Gastrocnemius medialis (tissue), 4 donors: ENCODE data around the gene AQP5. TPM values are rescaled to one million over a fixed set of nuclear protein-coding genes. Genes with fewer than 3 reads are reported as not detected.

Source experiments
- ATAC-seq, 2 donors: fragments of 150-250 bp; one replicate each; pipeline ENCODE4 v1.9.1; 2016
- DNase-seq, 2 donors: peaks; one replicate each; pipeline ENCODE4 v3.0.0-alpha.2; 2019
- H3K27ac ChIP-seq, 4 donors: fragments of 200-600 bp; sonication (generic); 1 replicate in 1 of 4; 2 replicates in 3 of 4; pipeline ENCODE4 v1.5.1; 2016 to 2018; ENCODE audit warnings: mild to moderate bottlenecking in 2 of 4, moderate library complexity in 1 of 4
- H3K27me3 ChIP-seq, 3 donors: fragments of 200-600 bp; sonication (generic) in 2 of 3; 1 replicate in 1 of 3; 2 replicates in 2 of 3; pipeline versions ENCODE4 v1.5.1 to v1.6.0; 2016 to 2019; ENCODE audit warnings: mild to moderate bottlenecking in 1 of 3, moderate library complexity in 1 of 3
- H3K36me3 ChIP-seq, 2 donors: fragments of 200-600 bp; sonication (generic) in 1 of 2; one replicate each; pipeline ENCODE4 v1.5.1; 2017 to 2018
- H3K4me1 ChIP-seq, 2 donors: fragments of 200-600 bp; sonication (generic) in 1 of 2; one replicate each; pipeline ENCODE4 v1.5.1; 2016 to 2017; ENCODE audit warnings: mild to moderate bottlenecking in 2 of 2
- H3K4me3 ChIP-seq, 4 donors: fragments of 200-600 bp; sonication (generic) in 3 of 4; 1 replicate in 1 of 4; 2 replicates in 3 of 4; pipeline ENCODE4 v1.5.1; 2016 to 2019; ENCODE audit warnings: mild to moderate bottlenecking in 2 of 4
- H3K9me3 ChIP-seq, 3 donors: fragments of 200-600 bp; sonication (generic) in 2 of 3; 1 replicate in 1 of 3; 2 replicates in 2 of 3; pipeline ENCODE4 v1.5.1; 2016 to 2019
- CTCF ChIP-seq, 5 experiments: fragments of 450-650 bp in 3 of 5; fragments of 200-600 bp in 2 of 5; sonication (generic) in 2 of 5; IDR thresholded peaks in 4 of 5; conservative IDR thresholded peaks in 1 of 5; 1 replicate in 4 of 5; 2 replicates in 1 of 5; pipeline ENCODE4 v1.5.1; 2016 to 2019; ENCODE audit warnings: antibody characterized with exemption in 5 of 5, mild to moderate bottlenecking in 3 of 5, moderate library complexity in 3 of 5
- POLR2A ChIP-seq, 2 donors: fragments of 450-650 bp; IDR thresholded peaks; one replicate each; pipeline ENCODE4 v1.6.1; 2017; ENCODE audit warnings: antibody characterized with exemption in 2 of 2, mild to moderate bottlenecking in 2 of 2, moderate library complexity in 2 of 2
- in situ Hi-C, 4 donors: fragments of 200-750 bp; cut with MboI; loops; one replicate each; pipeline versions ENCODE4 v1.15.0 to v1.8.0; 2017; ENCODE audit warnings: low sequenced_read_pairs in 4 of 4
- intact Hi-C: fragments of 100-400 bp; cut with DNase I; formaldehyde crosslinking; loops from one replicate; pipeline ENCODE4 v1.15.1; 2023; ENCODE audit warnings: low total_unique reads
- total RNA-seq, 4 donors: library from RNA; depleted of rRNA; stranded (reverse); fragments of >200 nt; gene quantifications; one replicate each; pipeline versions ENCODE4 v1.1.0 to v1.2.3, GENCODE V29; 2016

AQP5 gene
- total RNA-seq, 4 donors from 2014 or later: not detected

GRCh38 chr12:50013361-50014147, 51.9 kb downstream of the AQP5 start:
- Histone ChIP-seq H3K36me3 (no peaks in the 10 kb centered on the region), H3K4me3 (no peak overlapping the region), H3K27ac (no peak overlapping the region), H3K4me1 (peaks cover 0 to 3% of the 10 kb centered on the region in 2 donors), H3K27me3 (no peaks in the 10 kb centered on the region), H3K9me3 (no peaks in the 10 kb centered on the region)
- intact Hi-C loops: no loop called here
- in situ Hi-C loops: no loop called here
- TF ChIP-seq POLR2A (IDR thresholded peaks at IDR 0.05) (no peak), CTCF (IDR thresholded peaks at IDR 0.05 in 4 of 5, conservative IDR thresholded peaks at IDR 0.05 in 1 of 5) (no peak)
- no peak for DNase-seq
- ATAC-seq: no peak

DNA sequence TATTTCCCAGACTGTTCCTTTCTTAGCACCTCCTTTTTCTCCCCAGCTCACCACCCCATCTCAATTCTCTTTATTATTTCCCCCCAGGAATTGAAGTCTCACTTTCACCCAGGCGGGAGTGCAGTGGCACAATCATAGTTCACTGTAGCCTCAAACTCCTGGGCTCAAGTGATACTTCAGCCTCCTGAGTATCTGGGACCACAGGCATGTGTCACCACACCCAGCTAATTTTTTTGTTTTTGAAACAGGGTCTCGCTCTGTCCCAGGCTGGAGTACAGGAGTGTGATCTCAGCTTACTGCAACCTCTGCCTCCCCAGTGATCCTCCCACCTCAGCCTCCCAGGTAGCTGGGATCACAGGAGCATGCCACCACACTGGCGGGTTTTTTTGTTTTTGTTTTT, 52.7 kb downstream of the AQP5 start:
- Histone ChIP-seq H3K9me3 (no peaks in the 10 kb centered on the region), H3K27ac (no peak overlapping the region), H3K4me3 (no peak overlapping the region), H3K4me1 (peaks cover 0 to 3% of the 10 kb centered on the region in 2 donors), H3K27me3 (no peaks in the 10 kb centered on the region), H3K36me3 (no peaks in the 10 kb centered on the region)
- TF ChIP-seq POLR2A (IDR thresholded peaks at IDR 0.05) (no peak), CTCF (IDR thresholded peaks at IDR 0.05 in 4 of 5, conservative IDR thresholded peaks at IDR 0.05 in 1 of 5) (no peak)
- intact Hi-C loops (no loop called here), in situ Hi-C loops (no loop called here)
- ATAC-seq (no peak), DNase-seq (no peak)

Other genes starting within 250 kb of the AQP5 start
- 100 to 1,000 TPM; 181 to 310 (median 224) TPM for gene TMBIM6, start 220.3 kb upstream of the AQP5 start, total RNA-seq
- gene NCKAP5L, start 133.5 kb upstream of the AQP5 start, total RNA-seq: 10 to 100 TPM in 3 of 4 donors, 1 to 10 TPM in 1; 8.4 to 15.5 (median 10.4) TPM
- 1 to 10 TPM; 1.2 to 2.7 (median 2.3) TPM for gene BCDIN3D, start 118.8 kb upstream of the AQP5 start, total RNA-seq
- 1 to 10 TPM in 1 of 4 donors, under 1 TPM in 1, not detected in 2; 0.13 to 1.1 TPM for gene FAIM2, start 58.0 kb upstream of the AQP5 start, total RNA-seq
- gene AQP2, start 11.1 kb upstream of the AQP5 start, total RNA-seq: not detected
- gene AQP6, start 11.1 kb downstream of the AQP5 start, total RNA-seq: not detected
- 10 to 100 TPM in 1 of 4 donors, 1 to 10 TPM in 3; 5.6 to 13.3 (median 6.5) TPM for gene RACGAP1, start 63.6 kb downstream of the AQP5 start, total RNA-seq
- gene ASIC1, start 95.7 kb downstream of the AQP5 start, total RNA-seq: under 1 TPM in 2 of 4 donors, not detected in 2; 0.15 to 0.53 TPM
- 10 to 100 TPM; 16.9 to 27.3 (median 20.1) TPM for gene SMARCD1, start 123.5 kb downstream of the AQP5 start, total RNA-seq
- 100 to 1,000 TPM in 3 of 4 donors, 10 to 100 TPM in 1; 68.2 to 763 (median 288) TPM for gene GPD1, start 142.1 kb downstream of the AQP5 start, total RNA-seq
- gene COX14, start 150.4 kb downstream of the AQP5 start, total RNA-seq: 100 to 1,000 TPM in 3 of 4 donors, 10 to 100 TPM in 1; 98.8 to 137 (median 106) TPM
- gene CERS5, start 205.5 kb downstream of the AQP5 start, total RNA-seq: 1 to 10 TPM; 5.4 to 9.2 (median 7.3) TPM